H1 (cell line): ENCODE data around the gene SLC26A6. TPM values are rescaled to one million over a fixed set of nuclear protein-coding genes. Genes with fewer than 3 reads are reported as not detected.

Experiments
- CTCF ChIA-PET: fragments of 300-600 bp; sonication (Branson Sonifier 250); formaldehyde crosslinking; loops from one replicate; lab custom pipeline; 2021; ENCODE audit not compliant: partially characterized antibody; lab: Charles Lee
- POLR2A ChIA-PET: fragments of 300-600 bp; sonication (Branson Sonifier 250); formaldehyde crosslinking; loops from one replicate; lab custom pipeline; 2021; ENCODE audit warnings: inconsistent platforms; ENCODE audit not compliant: partially characterized antibody; lab: Charles Lee
- DNase-seq, 2 experiments: peaks; one replicate each; pipeline versions ENCODE4 v3.0.0 to v3.0.0-alpha.2; 2010 to 2022; ENCODE audit warnings: low spot score in 2 of 2, low read depth in 1 of 2, mixed read lengths in 1 of 2
- FAIRE-seq: peaks from 2 replicates; lab custom pipeline; 2011; peaks lifted over from hg19 to GRCh38; lab: Jason Lieb, UNC
- H2AFZ ChIP-seq: 2 replicates; pipeline ENCODE4 v1.8.1; 2012; ENCODE audit warnings: low read length, inconsistent platforms
- H2AK5ac ChIP-seq: 2 replicates; pipeline ENCODE4 v1.6.1; 2013; ENCODE audit warnings: low read depth, low read length
- H2BK120ac ChIP-seq: replicated peaks from 2 replicates; pipeline ENCODE3; 2013; ENCODE audit warnings: low read depth, low read length, inconsistent platforms
- H2BK12ac ChIP-seq: 2 replicates; pipeline ENCODE4 v1.6.1; 2013; ENCODE audit warnings: low read depth, low read length
- H2BK15ac ChIP-seq: 2 replicates; pipeline ENCODE4 v1.6.1; 2013; ENCODE audit warnings: low read length
- H2BK20ac ChIP-seq: 2 replicates; pipeline ENCODE4 v1.6.1; 2013; ENCODE audit warnings: low read length
- H2BK5ac ChIP-seq: 2 replicates; pipeline ENCODE4 v1.6.1; 2013; ENCODE audit warnings: low read depth, low read length
- H3K14ac ChIP-seq: 2 replicates; pipeline ENCODE4 v1.6.1; 2013; ENCODE audit warnings: inconsistent platforms; ENCODE audit not compliant: insufficient read length
- H3K18ac ChIP-seq: 2 replicates; pipeline ENCODE4 v1.6.1; 2013; ENCODE audit warnings: low read length; ENCODE audit errors: extremely low read depth
- H3K23ac ChIP-seq: 2 replicates; pipeline ENCODE4 v1.6.1; 2013; ENCODE audit warnings: inconsistent platforms; ENCODE audit not compliant: insufficient read length
- H3K23me2 ChIP-seq: 2 replicates; pipeline ENCODE4 v1.6.1; 2013; ENCODE audit warnings: low read depth, low read length
- H3K27ac ChIP-seq: 2 replicates; pipeline ENCODE4 v1.6.1; 2011; ENCODE audit warnings: low read depth, low read length, inconsistent platforms
- H3K27me3 ChIP-seq, 4 experiments: replicated peaks in 1 of 4; 1 replicate in 1 of 4; 2 replicates in 3 of 4; pipeline versions ENCODE4 v1.6.1 to v1.8.1; 2011 to 2013; ENCODE audit warnings: low read length in 3 of 4, mild to moderate bottlenecking in 3 of 4, inconsistent platforms in 2 of 4, mixed read lengths in 2 of 4, moderate library complexity in 1 of 4; ENCODE audit not compliant: control insufficient read depth in 3 of 4, insufficient read depth in 3 of 4; ENCODE audit errors: extremely low read depth in 1 of 4
- H3K36me3 ChIP-seq, 4 experiments: 2 replicates each; pipeline versions ENCODE4 v1.6.1 to v1.8.1; 2011 to 2013; ENCODE audit warnings: mild to moderate bottlenecking in 4 of 4, low read length in 3 of 4, moderate library complexity in 2 of 4, control low read depth in 1 of 4, inconsistent platforms in 1 of 4; ENCODE audit not compliant: insufficient read depth in 4 of 4, control insufficient read depth in 2 of 4
- H3K4ac ChIP-seq: replicated peaks from 2 replicates; pipeline ENCODE3; 2013; ENCODE audit warnings: low read length, low read depth, mixed read lengths, inconsistent platforms; ENCODE audit not compliant: insufficient read length
- H3K4me1 ChIP-seq, 4 experiments: replicated peaks in 1 of 4; 1 replicate in 1 of 4; 2 replicates in 3 of 4; pipeline versions ENCODE4 v1.6.1 to v1.8.1; 2011 to 2013; ENCODE audit warnings: low read length in 3 of 4, inconsistent platforms in 2 of 4, mixed read lengths in 1 of 4; ENCODE audit not compliant: insufficient read depth in 4 of 4, control insufficient read depth in 3 of 4
- H3K4me2 ChIP-seq, 2 experiments: 2 replicates each; pipeline versions ENCODE4 v1.6.1 to v1.8.1; 2011 to 2013; ENCODE audit warnings: low read depth in 2 of 2, low read length in 2 of 2, control low read depth in 1 of 2, inconsistent platforms in 1 of 2, mild to moderate bottlenecking in 1 of 2; ENCODE audit not compliant: insufficient read depth in 1 of 2
- H3K4me3 ChIP-seq, 4 experiments: fragments of 200-600, 300-600 bp in 1 of 4; sonication (generic), shearing (Covaris generic), sonication (Bioruptor Twin) in 1 of 4; 2 replicates each; pipeline versions ENCODE4 v1.5.1 to v1.8.1; 2011 to 2016; ENCODE audit warnings: low read length in 4 of 4, low read depth in 3 of 4, control low read depth in 2 of 4, inconsistent platforms in 2 of 4, mild to moderate bottlenecking in 2 of 4, mixed read lengths in 1 of 4, moderate library complexity in 1 of 4; ENCODE audit not compliant: insufficient read depth in 2 of 4; ENCODE audit errors: extremely low read depth in 1 of 4
- H3K56ac ChIP-seq: replicated peaks from 2 replicates; pipeline ENCODE3; 2013; ENCODE audit warnings: low read depth, mild to moderate bottlenecking, mixed read lengths, low read length, inconsistent platforms; ENCODE audit not compliant: insufficient read length
- H3K79me1 ChIP-seq: 2 replicates; pipeline ENCODE4 v1.6.1; 2013; ENCODE audit warnings: low read depth, low read length, control low read depth
- H3K79me2 ChIP-seq, 2 experiments: 2 replicates each; pipeline versions ENCODE4 v1.6.1 to v1.8.1; 2012 to 2013; ENCODE audit warnings: low read length in 2 of 2, mild to moderate bottlenecking in 2 of 2, inconsistent platforms in 1 of 2; ENCODE audit not compliant: insufficient read depth in 2 of 2, control insufficient read depth in 1 of 2
- H3K9ac ChIP-seq, 4 experiments: replicated peaks in 1 of 4; 1 replicate in 1 of 4; 2 replicates in 3 of 4; pipeline versions ENCODE4 v1.6.1 to v1.8.1; 2011 to 2013; ENCODE audit warnings: low read depth in 3 of 4, low read length in 3 of 4, control low read depth in 2 of 4, mild to moderate bottlenecking in 2 of 4, moderate library complexity in 2 of 4, inconsistent platforms in 1 of 4; ENCODE audit errors: extremely low read depth in 1 of 4
- H3K9me3 ChIP-seq, 2 experiments: 2 replicates each; pipeline versions ENCODE4 v1.6.1 to v1.8.1; 2012 to 2013; ENCODE audit warnings: mild to moderate bottlenecking in 2 of 2, moderate library complexity in 2 of 2, control low read depth in 1 of 2, inconsistent platforms in 1 of 2, low read depth in 1 of 2, low read length in 1 of 2, mixed read lengths in 1 of 2; ENCODE audit not compliant: insufficient read depth in 2 of 2
- H4K20me1 ChIP-seq, 2 experiments: replicated peaks in 1 of 2; 2 replicates each; pipeline versions ENCODE3 to v1.8.1; 2011 to 2013; ENCODE audit warnings: inconsistent platforms in 2 of 2, low read length in 2 of 2, mild to moderate bottlenecking in 1 of 2; ENCODE audit not compliant: insufficient read depth in 2 of 2, control insufficient read depth in 1 of 2
- H4K5ac ChIP-seq: 2 replicates; pipeline ENCODE4 v1.6.1; 2013; ENCODE audit warnings: low read length, low read depth, mixed read lengths, inconsistent platforms; ENCODE audit not compliant: insufficient read length
- H4K8ac ChIP-seq: 2 replicates; pipeline ENCODE4 v1.8.0; 2013; ENCODE audit warnings: mild to moderate bottlenecking, moderate library complexity, low read length, inconsistent platforms; ENCODE audit not compliant: insufficient read depth; ENCODE audit errors: extremely low read depth
- H4K91ac ChIP-seq: replicated peaks from 2 replicates; pipeline ENCODE3; 2013; ENCODE audit warnings: low read length, mixed read lengths, inconsistent platforms; ENCODE audit not compliant: insufficient read length
- SP1 ChIP-seq: IDR thresholded peaks from 2 replicates; pipeline ENCODE4 v1.6.1; 2011; ENCODE audit warnings: low read depth, low read length
- WGBS, 2 experiments: shearing (Covaris generic) in 1 of 2; methylation state at CpG; one replicate each; pipeline versions ENCODE4 v1.1.6 to v1.1.7; 2013 to 2015; ENCODE audit warnings: low lambda C conversion rate in 2 of 2, mixed read lengths in 2 of 2, inconsistent platforms in 1 of 2, low coverage in 1 of 2, missing lambda C conversion rate in 1 of 2; ENCODE audit not compliant: insufficient replicate concordance in 2 of 2, insufficient coverage in 1 of 2, insufficient read length in 1 of 2; ENCODE audit errors: extremely low coverage in 1 of 2, missing lambda C conversion rate in 1 of 2; 5-methylcytosine and 5-hydroxymethylcytosine counted together
- polyA plus RNA-seq, 7 experiments: library from polyadenylated mRNA; depleted of rRNA in 3 of 7; stranded (reverse) in 5 of 7; unstranded in 2 of 7; fragments of >200 nt in 5 of 7; fragments of 200-250 nt in 2 of 7; gene quantifications; 1 replicate in 5 of 7; 2 replicates in 1 of 7; 4 replicates in 1 of 7; pipeline versions ENCODE4 v1.2.1 to v1.2.3, GENCODE V29; 2011 to 2013; ENCODE audit warnings: missing spikeins in 2 of 7, mixed read lengths in 2 of 7
- total RNA-seq: library from RNA; stranded (reverse); fragmentation: NEBNext Ultra II Directional; extraction: Animal tissue kit (Norgen Biotek cat#: 25700); gene quantifications from 2 replicates; pipeline ENCODE4 v1.2.1, GENCODE V29; 2021
- TF ChIP-seq, protein P1 (sequence below): IDR thresholded peaks from 2 replicates; pipeline ENCODE4 v1.6.1; 2012; ENCODE audit warnings: inconsistent platforms

SLC26A6 gene
- total and polyA plus RNA-seq, 2 of the 8 experiments (the other 6 are each of a cell fraction or from before 2014, with no cell fraction given), result 50.4 to 58.0 TPM

- H3K27me3 ChIP-seq, result no peaks in the 10 kb centered on the region; a peak in 1 of 7 replicates
- no peak overlapping the region for H3K18ac ChIP-seq
- POLR2A ChIA-PET, result interaction anchor here (1.5 to 2.2 kb wide), 4 partner anchors 10 to 66 kb away, joined by 3 to 7 read pairs (median 4); no protein-coding TSS in a partner anchor
- H2BK5ac ChIP-seq, result no peak overlapping the region
- no peak overlapping the region for H3K4me3 ChIP-seq
- H3K56ac ChIP-seq, result no peak overlapping the region
- no peak overlapping the region for H2BK20ac ChIP-seq
- no peak overlapping the region for H3K27ac ChIP-seq
- H2AFZ ChIP-seq, result no peak overlapping the region
- no peak overlapping the region for H3K4ac ChIP-seq
- H3K23me2 ChIP-seq, result 0 out of 2 replicates have a peak, but pooled peaks cover 2% of the 10 kb centered on the region
- no peak overlapping the region for H2AK5ac ChIP-seq
- H2BK120ac ChIP-seq, result no peak overlapping the region
- H4K20me1 ChIP-seq, result peaks cover 6 to 34% of the 10 kb centered on the region in 2 experiments
- H4K8ac ChIP-seq, result no peak overlapping the region; the same call in 1 of the 2 replicates
- CTCF ChIA-PET, result interaction anchor here (1.5 to 1.6 kb wide), 2 partner anchors 56 to 68 kb away, joined by 4 to 5 read pairs; partner anchors contain the start of gene NCKIPSD
- peaks cover 0 to 2% (median 0%) of the 10 kb centered on the region in 4 experiments; a peak in 2 of 7 replicates for H3K4me1 ChIP-seq
- peaks cover 20 to 59% (median 34%) of the 10 kb centered on the region in 4 experiments for H3K36me3 ChIP-seq
- FAIRE-seq (no peak), DNase-seq (no peak)
- 100% methylated on average over 3 of the region's 12 CpGs; no CpG with 5 or more reads in 1 of the 2 experiments for WGBS, 2 experiments
- no peak overlapping the region for H3K23ac ChIP-seq
- H3K79me1 ChIP-seq, result peaks cover 7% of the 10 kb centered on the region
- no peak overlapping the region for H2BK12ac ChIP-seq
- no peak overlapping the region for H4K5ac ChIP-seq
- H3K4me2 ChIP-seq, result no peak overlapping the region
- no peaks in the 10 kb centered on the region for H3K9me3 ChIP-seq
- no peak overlapping the region for H2BK15ac ChIP-seq
- H3K14ac ChIP-seq, result no peak overlapping the region
- H4K91ac ChIP-seq, result no peak overlapping the region
- no peak overlapping the region for H3K9ac ChIP-seq
- peaks cover 0 to 9% of the 10 kb centered on the region in 2 experiments; a peak in 1 of 4 replicates for H3K79me2 ChIP-seq
- TF ChIP-seq SP1, result no peak
- TF ChIP-seq, protein P1, sequence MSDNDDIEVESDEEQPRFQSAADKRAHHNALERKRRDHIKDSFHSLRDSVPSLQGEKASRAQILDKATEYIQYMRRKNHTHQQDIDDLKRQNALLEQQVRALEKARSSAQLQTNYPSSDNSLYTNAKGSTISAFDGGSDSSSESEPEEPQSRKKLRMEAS, result no peak
These were observed 5.4 kb downstream of the SLC26A6 start for GRCh38 chr3:48629894-48630293.
